NCI-H2107 (cell line): Measurements from ENCODE around the gene KLK10.
A peak's percentile ranks its signal among the peaks of the same experiment; 100 is the strongest.

Source experiments
- DNase-seq: peaks from one replicate; lab custom pipeline; 2025; lab: John Stamatoyannopoulos, UW

KLK10 gene

GRCh38 chr19:51019544-51019925 lies at the start of gene KLK10:
KLK10 (minus strand) TSS chr19:51019709; CDS start chr19:51019130, 579 bp downstream.
- no peak for DNase-seq

- DNase-seq, result no peak
These were observed 47.1 kb upstream of the KLK10 start for GRCh38 chr19:51066393-51067186.

- no peak for DNase-seq
These were observed 45.9 kb upstream of the KLK10 start for GRCh38 chr19:51065221-51065960.

GRCh38 chr19:51064534-51065220 lies 45.2 kb upstream of the KLK10 start, which contains the start of gene KLK13:
KLK13 (minus strand) TSS chr19:51065092; CDS start chr19:51065067, 25 bp downstream.
- no peak for DNase-seq

- no peak for DNase-seq
These were observed 44.2 kb upstream of the KLK10 start for GRCh38 chr19:51063664-51064063.

GRCh38 chr19:51060973-51061372 lies 41.5 kb upstream of the KLK10 start:
- DNase-seq, result no peak

GRCh38 chr19:51060336-51060735 lies 40.8 kb upstream of the KLK10 start:
- no peak for DNase-seq

- DNase-seq, result no peak
These were observed 40.2 kb upstream of the KLK10 start for GRCh38 chr19:51059715-51060114.

- no peak for DNase-seq
These were observed 36.4 kb upstream of the KLK10 start for GRCh38 chr19:51055866-51056265.

GRCh38 chr19:51047031-51047335 lies 27.5 kb upstream of the KLK10 start:
- DNase-seq, result peak; percentile 87

GRCh38 chr19:51044327-51044726 lies 24.8 kb upstream of the KLK10 start:
- DNase-seq, result no peak

GRCh38 chr19:51043497-51043896 lies 24.0 kb upstream of the KLK10 start:
- DNase-seq, result no peak

- no peak for DNase-seq
These were observed 20.6 kb upstream of the KLK10 start for GRCh38 chr19:51040151-51040550.

GRCh38 chr19:51036519-51036918 lies 17.0 kb upstream of the KLK10 start:
- no peak for DNase-seq

- DNase-seq, result no peak
These were observed 15.2 kb upstream of the KLK10 start, which contains the start of gene KLK12 for GRCh38 chr19:51034704-51035103. KLK12 (minus strand) TSS chr19:51035002; CDS start chr19:51034621, 381 bp downstream.

GRCh38 chr19:51031880-51032225 lies 12.3 kb upstream of the KLK10 start:
- DNase-seq, result no peak

GRCh38 chr19:51031220-51031879 lies 11.8 kb upstream of the KLK10 start:
- no peak for DNase-seq

- DNase-seq, result no peak
These were observed 11.1 kb upstream of the KLK10 start for GRCh38 chr19:51030631-51031030.

GRCh38 chr19:51029718-51030117 lies 10.2 kb upstream of the KLK10 start:
- DNase-seq, result no peak

- no peak for DNase-seq
These were observed 8.4 kb upstream of the KLK10 start for GRCh38 chr19:51027873-51028272.

GRCh38 chr19:51027126-51027806 lies 7.8 kb upstream of the KLK10 start:
- DNase-seq, result no peak

- DNase-seq, result peak; percentile 63
These were observed 7.0 kb upstream of the KLK10 start, which contains the start of gene KLK11 for GRCh38 chr19:51026554-51026831. KLK11 (minus strand) TSS chr19:51026616; CDS start chr19:51025631, 985 bp downstream.
